ENCODE measurements around the gene FARP2. TPM values are rescaled to one million over a fixed set of nuclear protein-coding genes. Genes with fewer than 3 reads are reported as not detected.

FARP2 gene
- total and polyA plus RNA-seq, 2 of the 4 experiments (the other 2 are of a cell fraction): 17.1 to 30.8 TPM

DNA sequence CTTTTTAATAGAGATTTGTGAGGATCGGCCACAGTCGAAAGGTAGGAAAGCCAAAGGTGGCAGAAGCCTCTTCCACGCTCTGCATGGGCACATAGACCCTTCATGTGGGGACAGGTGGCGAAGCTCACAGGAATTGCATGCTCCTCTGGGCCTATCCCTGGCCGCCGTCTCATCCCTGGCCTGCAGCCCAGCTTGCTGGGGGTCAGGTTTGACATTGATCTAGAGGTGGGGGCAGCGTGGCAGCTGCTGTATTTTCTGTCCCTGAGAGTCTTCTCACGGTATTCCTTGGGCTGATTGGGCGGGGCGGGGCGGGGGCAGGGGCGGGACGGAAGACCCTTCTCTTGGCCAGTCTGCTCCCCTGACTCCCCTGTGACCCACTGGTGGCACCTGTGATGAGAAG, 103.4 kb downstream of the FARP2 start:
- H3K36me3 ChIP-seq (ENCODE audit: control insufficient read depth, insufficient read depth, low read length): no peaks in the 10 kb centered on the region; the same call in 1 of the 2 replicates
- H3K27me3 ChIP-seq (ENCODE audit: control insufficient read depth, insufficient read depth, low read length): no peaks in the 10 kb centered on the region
- no peak overlapping the region for H2AFZ ChIP-seq (replicated peaks; ENCODE audit: low read length, poor library complexity)
- H4K5ac ChIP-seq (ENCODE audit: low read depth, low read length): no peak overlapping the region
- intact Hi-C loops (cut with micrococcal nuclease): no loop called here
- TF ChIP-seq POLR2A (IDR thresholded peaks at IDR 0.05; ENCODE audit: low read depth, low read length) (no peak), NFE2L2 (IDR thresholded peaks at IDR 0.05; ENCODE audit: low read depth, low read length) (no peak), CTCF (conservative IDR thresholded peaks at IDR 0.05; ENCODE audit: low read depth, low read length) (no peak), RCOR1 (IDR thresholded peaks at IDR 0.05; ENCODE audit: insufficient replicate concordance, low read length) (no peak), RAD21 (IDR thresholded peaks at IDR 0.05; ENCODE audit: low read length) (no peak), SMC3 (IDR thresholded peaks at IDR 0.05; ENCODE audit: low read depth, low read length) (no peak), MAFK (IDR thresholded peaks at IDR 0.05; ENCODE audit: low read depth, low read length) (no peak)
- no peak overlapping the region for H3K27ac ChIP-seq (ENCODE audit: insufficient read depth, low read length)
- no peak overlapping the region for H4K8ac ChIP-seq (ENCODE audit: low read depth in 2 of 2, low read length in 2 of 2)
- H2BK20ac ChIP-seq (ENCODE audit: low read depth, low read length): no peak overlapping the region
- POLR2A ChIA-PET (ENCODE audit: unreplicated experiment): no interaction called here
- no peak for ATAC-seq (ENCODE audit: low read depth)
- no peak for DNase-seq
- peaks cover 2% of the 10 kb centered on the region; the same call in 1 of the 2 replicates for H3K9me1 ChIP-seq (ENCODE audit: insufficient read depth, low read length)
- H2BK15ac ChIP-seq (ENCODE audit: low read depth, low read length): no peak overlapping the region
- no peak overlapping the region for H2AK5ac ChIP-seq (ENCODE audit: low read depth, low read length)
- in situ Hi-C loops (cut with MboI; ENCODE audit: low sequenced_read_pairs): no loop called here
- H2BK5ac ChIP-seq (ENCODE audit: low read depth, low read length, poor library complexity, severe bottlenecking): no peak overlapping the region
- no peaks in the 10 kb centered on the region for H3K79me1 ChIP-seq (ENCODE audit: low read depth in 1 of 2, low read length in 2 of 2)
- no peak overlapping the region for H2BK120ac ChIP-seq (ENCODE audit: low read depth, low read length)
- no peak overlapping the region for H3K23ac ChIP-seq (ENCODE audit: low read depth, low read length)
- H3K56ac ChIP-seq (ENCODE audit: extremely low read depth, insufficient read depth, low read length): no peak overlapping the region
- no peak overlapping the region for H3K4ac ChIP-seq (ENCODE audit: low read depth, low read length)
- no peak overlapping the region for H3K9ac ChIP-seq (ENCODE audit: low read depth, low read length)
- H2AK9ac ChIP-seq (replicated peaks; ENCODE audit: low read depth, low read length, poor library complexity): no peak overlapping the region
- no peak overlapping the region for H4K91ac ChIP-seq (ENCODE audit: insufficient read depth, low read depth, low read length)
- H3K4me2 ChIP-seq (ENCODE audit: low read depth, low read length): no peak overlapping the region
- WGBS, 2 experiments (ENCODE audit: extremely low coverage in 2 of 2, insufficient read length in 1 of 2): 52% methylated on average over 2 of the region's 13 CpGs; no CpG with 5 or more reads in 1 of the 2 experiments
- H3K4me3 ChIP-seq (ENCODE audit: insufficient read depth, low read depth, low read length): no peak overlapping the region
- no peaks in the 10 kb centered on the region for H3K9me3 ChIP-seq (ENCODE audit: control insufficient read depth, insufficient read depth, low read length)
- H4K20me1 ChIP-seq (ENCODE audit: insufficient read depth, low read length): no peaks in the 10 kb centered on the region
- no peaks in the 10 kb centered on the region for H3K4me1 ChIP-seq (ENCODE audit: control insufficient read depth, insufficient read depth, low read length)
- H3K18ac ChIP-seq (ENCODE audit: low read depth, low read length): no peak overlapping the region
- CTCF ChIA-PET: no interaction called here
- BruUV-seq (replicated peaks): no TSS peak
- dilution Hi-C loops (cut with HindIII; ENCODE audit: low sequenced_read_pairs, unreplicated experiment): no loop called here
- no peak overlapping the region for H3K14ac ChIP-seq (replicated peaks; ENCODE audit: low read depth, low read length)

Data from IMR-90 (cell line).